ENCODE measurements around the gene IL17A. TPM values are rescaled to one million over a fixed set of nuclear protein-coding genes. Genes with fewer than 3 reads are reported as not detected.
"Not testable (repeated sequence)": the region's sequence is repeated elsewhere in the genome, so short reads cannot be mapped to it uniquely, and the experiment has no call there.

The IL17A gene
- total RNA-seq, 1 donor from 2014 or later, result not detected

GRCh38 chr6:52164319-52165094 is 21.7 kb upstream of the IL17A start:
- Mint-ChIP-seq H3K9me3 (ENCODE audit: low read depth) (peaks cover 4% of the 10 kb centered on the region), H3K4me1 (ENCODE audit: low read depth) (no peaks in the 10 kb centered on the region), H3K4me3 (ENCODE audit: unreplicated experiment) (no peak overlapping the region), H3K27me3 (ENCODE audit: low read depth) (peaks cover 37% of the 10 kb centered on the region), H3K36me3 (ENCODE audit: low read depth) (no peaks in the 10 kb centered on the region), H3K27ac (ENCODE audit: unreplicated experiment) (no peak overlapping the region)
- no peak for DNase-seq (ENCODE audit: low spot score)
- no peak for TF ChIP-seq CTCF (IDR thresholded peaks at IDR 0.05)

- DNase-seq (ENCODE audit: low spot score), result no peak
- no peak for TF ChIP-seq CTCF (IDR thresholded peaks at IDR 0.05)
- Mint-ChIP-seq H3K4me3 (ENCODE audit: unreplicated experiment) (no peak overlapping the region), H3K27ac (ENCODE audit: unreplicated experiment) (no peak overlapping the region), H3K4me1 (ENCODE audit: low read depth) (no peaks in the 10 kb centered on the region), H3K36me3 (ENCODE audit: low read depth) (no peaks in the 10 kb centered on the region), H3K27me3 (ENCODE audit: low read depth) (peaks cover 33% of the 10 kb centered on the region), H3K9me3 (ENCODE audit: low read depth) (peaks cover 4% of the 10 kb centered on the region)
Observed at GRCh38 chr6:52167267-52167666, 18.9 kb upstream of the IL17A start.

- H3K27ac Mint-ChIP-seq (ENCODE audit: unreplicated experiment); H3K36me3 Mint-ChIP-seq (ENCODE audit: low read depth); H3K4me3 Mint-ChIP-seq (ENCODE audit: unreplicated experiment); H3K9me3 Mint-ChIP-seq (ENCODE audit: low read depth); DNase-seq (ENCODE audit: low spot score); H3K4me1 Mint-ChIP-seq (ENCODE audit: low read depth): not testable (repeated sequence)
- H3K27me3 Mint-ChIP-seq (ENCODE audit: low read depth), result peaks cover 37% of the 10 kb centered on the region
Observed at GRCh38 chr6:52168351-52168750, 17.8 kb upstream of the IL17A start.

- Mint-ChIP-seq H3K4me1 (ENCODE audit: low read depth) (no peaks in the 10 kb centered on the region), H3K9me3 (ENCODE audit: low read depth) (no peaks in the 10 kb centered on the region), H3K4me3 (ENCODE audit: unreplicated experiment) (no peak overlapping the region), H3K27me3 (ENCODE audit: low read depth) (peaks cover 35% of the 10 kb centered on the region), H3K27ac (ENCODE audit: unreplicated experiment) (no peak overlapping the region), H3K36me3 (ENCODE audit: low read depth) (no peaks in the 10 kb centered on the region)
- DNase-seq (ENCODE audit: low spot score), result no peak
- TF ChIP-seq CTCF (IDR thresholded peaks at IDR 0.05), result no peak
Observed at GRCh38 chr6:52174118-52174517, 12.1 kb upstream of the IL17A start.

- Mint-ChIP-seq H3K9me3 (ENCODE audit: low read depth) (no peaks in the 10 kb centered on the region), H3K4me1 (ENCODE audit: low read depth) (no peaks in the 10 kb centered on the region), H3K27me3 (ENCODE audit: low read depth) (peaks cover 29% of the 10 kb centered on the region), H3K36me3 (ENCODE audit: low read depth) (no peaks in the 10 kb centered on the region), H3K4me3 (ENCODE audit: unreplicated experiment) (no peak overlapping the region), H3K27ac (ENCODE audit: unreplicated experiment) (no peak overlapping the region)
- TF ChIP-seq CTCF (IDR thresholded peaks at IDR 0.05), result no peak
- DNase-seq (ENCODE audit: low spot score), result no peak
Observed at GRCh38 chr6:52176550-52176949, 9.6 kb upstream of the IL17A start.

- no peaks in the 10 kb centered on the region for H3K9me3 Mint-ChIP-seq (ENCODE audit: low read depth)
- no peak for DNase-seq (ENCODE audit: low spot score)
- peaks cover 31% of the 10 kb centered on the region for H3K27me3 Mint-ChIP-seq (ENCODE audit: low read depth)
- H3K36me3 Mint-ChIP-seq (ENCODE audit: low read depth), result no peaks in the 10 kb centered on the region
- H3K4me3 Mint-ChIP-seq (ENCODE audit: unreplicated experiment), result no peak overlapping the region
- no peak for TF ChIP-seq CTCF (IDR thresholded peaks at IDR 0.05)
- no peak overlapping the region for H3K27ac Mint-ChIP-seq (ENCODE audit: unreplicated experiment)
- no peaks in the 10 kb centered on the region for H3K4me1 Mint-ChIP-seq (ENCODE audit: low read depth)
Observed at GRCh38 chr6:52177961-52178360, 8.2 kb upstream of the IL17A start.
